HG03469 (cell line): ENCODE measurements around the gene SMIM24.
"Not testable (repeated sequence)": the region's sequence is repeated elsewhere in the genome, so short reads cannot be mapped to it uniquely, and the experiment has no call there.

Experiments
- ATAC-seq: cut with Tn5 transposase; IDR thresholded peaks from one replicate; pipeline ENCODE4 v1.9.1; 2021; ENCODE audit warnings: mild to moderate bottlenecking, moderate library complexity, moderate number of reproducible peaks; ENCODE audit not compliant: unreplicated experiment

The SMIM24 gene

GRCh38 chr19:3480383-3481091 lies at the start of gene SMIM24:
Gene SMIM24, minus strand, starts transcription at chr19:3480525. Its CDS starts 62 bp downstream, at chr19:3480463.
- no peak for ATAC-seq

- ATAC-seq, result not testable (repeated sequence)
Observed at GRCh38 chr19:3529299-3529698, 49.0 kb upstream of the SMIM24 start.

GRCh38 chr19:3528539-3529211 lies 48.4 kb upstream of the SMIM24 start:
- ATAC-seq, result no peak

GRCh38 chr19:3528080-3528479 lies 47.8 kb upstream of the SMIM24 start:
- no peak for ATAC-seq

GRCh38 chr19:3527238-3527910 lies 47.0 kb upstream of the SMIM24 start:
- no peak for ATAC-seq

- no peak for ATAC-seq
Observed at GRCh38 chr19:3526507-3527237, 46.3 kb upstream of the SMIM24 start.

- ATAC-seq, result no peak
Observed at GRCh38 chr19:3524904-3525451, 44.7 kb upstream of the SMIM24 start.

GRCh38 chr19:3524078-3524842 lies 43.9 kb upstream of the SMIM24 start:
- ATAC-seq, result no peak

- no peak for ATAC-seq
Observed at GRCh38 chr19:3523361-3524077, 43.2 kb upstream of the SMIM24 start.

- ATAC-seq, result no peak
Observed at GRCh38 chr19:3522421-3523360, 42.4 kb upstream of the SMIM24 start.

- ATAC-seq, result no peak
Observed at GRCh38 chr19:3521104-3521445, 40.8 kb upstream of the SMIM24 start.

GRCh38 chr19:3520166-3521103 lies 40.1 kb upstream of the SMIM24 start:
- ATAC-seq, result no peak

- ATAC-seq, result no peak
Observed at GRCh38 chr19:3519126-3519525, 38.8 kb upstream of the SMIM24 start.

- ATAC-seq, result no peak
Observed at GRCh38 chr19:3518659-3519058, 38.3 kb upstream of the SMIM24 start.

- ATAC-seq, result no peak
Observed at GRCh38 chr19:3518255-3518654, 37.9 kb upstream of the SMIM24 start.

GRCh38 chr19:3517638-3518037 lies 37.3 kb upstream of the SMIM24 start:
- ATAC-seq, result no peak

- ATAC-seq, result no peak
Observed at GRCh38 chr19:3516675-3517207, 36.4 kb upstream of the SMIM24 start.
